Muscle layer of colon (tissue), 2 donors: ENCODE data around the gene GRK4.

ENCODE experiments used
- H3K27ac ChIP-seq: one replicate; pipeline ENCODE4 v1.7.0; 2013; ENCODE audit warnings: low read depth, mild to moderate bottlenecking, low read length, moderate library complexity
- H3K27me3 ChIP-seq, 2 donors: one replicate each; pipeline ENCODE4 v1.7.0; 2013; ENCODE audit warnings: low read length in 2 of 2, mild to moderate bottlenecking in 2 of 2; ENCODE audit not compliant: insufficient read depth in 2 of 2, control insufficient read depth in 1 of 2
- H3K36me3 ChIP-seq: one replicate; pipeline ENCODE4 v1.7.0; 2013; ENCODE audit warnings: mild to moderate bottlenecking, low read length; ENCODE audit not compliant: insufficient read depth
- H3K4me1 ChIP-seq: one replicate; pipeline ENCODE4 v1.7.0; 2013; ENCODE audit warnings: mild to moderate bottlenecking, low read length; ENCODE audit not compliant: insufficient read depth
- H3K4me3 ChIP-seq, 2 donors: one replicate each; pipeline ENCODE4 v1.7.0; 2013; ENCODE audit warnings: low read length in 2 of 2, low read depth in 1 of 2, mild to moderate bottlenecking in 1 of 2, moderate library complexity in 1 of 2
- H3K9ac ChIP-seq: one replicate; pipeline ENCODE4 v1.7.0; 2013; ENCODE audit warnings: low read length
- H3K9me3 ChIP-seq: one replicate; pipeline ENCODE4 v1.7.0; 2013; ENCODE audit warnings: mild to moderate bottlenecking, low read length
- donor health status: abdominal sarcoma.
- donor health status: Adenocarcinoma of cecum.

GRK4 gene

GRCh38 chr4:2938906-2939305 is 24.5 kb upstream of the GRK4 start:
- H3K9ac ChIP-seq = no peak overlapping the region
- no peak overlapping the region for H3K27ac ChIP-seq
- H3K27me3 ChIP-seq = no peaks in the 10 kb centered on the region
- H3K9me3 ChIP-seq = no peaks in the 10 kb centered on the region
- H3K4me1 ChIP-seq = peaks cover 11% of the 10 kb centered on the region
- peaks cover 47% of the 10 kb centered on the region for H3K36me3 ChIP-seq
- H3K4me3 ChIP-seq = no peak overlapping the region

- Histone ChIP-seq H3K4me3 (no peak overlapping the region), H3K27ac (no peak overlapping the region), H3K36me3 (peaks cover 47% of the 10 kb centered on the region), H3K27me3 (no peaks in the 10 kb centered on the region), H3K9ac (no peak overlapping the region), H3K9me3 (no peaks in the 10 kb centered on the region), H3K4me1 (peaks cover 11% of the 10 kb centered on the region)
Observed at GRCh38 chr4:2939383-2940243, 23.8 kb upstream of the GRK4 start.

- H3K4me1 ChIP-seq = peaks cover 8% of the 10 kb centered on the region
- H3K9ac ChIP-seq = no peak overlapping the region
- H3K27ac ChIP-seq = no peak overlapping the region
- H3K36me3 ChIP-seq = peaks cover 56% of the 10 kb centered on the region
- H3K27me3 ChIP-seq = no peaks in the 10 kb centered on the region
- no peak overlapping the region for H3K4me3 ChIP-seq
- no peaks in the 10 kb centered on the region for H3K9me3 ChIP-seq
Observed at GRCh38 chr4:2940267-2941137, 22.9 kb upstream of the GRK4 start.

GRCh38 chr4:2941138-2942036 is 22.0 kb upstream of the GRK4 start:
- Histone ChIP-seq H3K36me3 (peaks cover 61% of the 10 kb centered on the region), H3K27ac (no peak overlapping the region), H3K27me3 (no peaks in the 10 kb centered on the region), H3K9me3 (no peaks in the 10 kb centered on the region), H3K4me1 (no peaks in the 10 kb centered on the region), H3K9ac (no peak overlapping the region), H3K4me3 (no peak overlapping the region)

GRCh38 chr4:2942037-2942531 is 21.3 kb upstream of the GRK4 start:
- H3K4me1 ChIP-seq = no peaks in the 10 kb centered on the region
- H3K9ac ChIP-seq = no peak overlapping the region
- H3K36me3 ChIP-seq = peaks cover 65% of the 10 kb centered on the region
- no peaks in the 10 kb centered on the region for H3K9me3 ChIP-seq
- no peak overlapping the region for H3K4me3 ChIP-seq
- no peaks in the 10 kb centered on the region for H3K27me3 ChIP-seq
- no peak overlapping the region for H3K27ac ChIP-seq

GRCh38 chr4:2942532-2943363 is 20.6 kb upstream of the GRK4 start:
- Histone ChIP-seq H3K27ac (no peak overlapping the region), H3K4me1 (no peaks in the 10 kb centered on the region), H3K27me3 (no peaks in the 10 kb centered on the region), H3K9ac (no peak overlapping the region), H3K36me3 (peaks cover 65% of the 10 kb centered on the region), H3K4me3 (no peak overlapping the region), H3K9me3 (no peaks in the 10 kb centered on the region)

- H3K27me3 ChIP-seq = no peaks in the 10 kb centered on the region
- peaks cover 68% of the 10 kb centered on the region for H3K36me3 ChIP-seq
- no peak overlapping the region for H3K9ac ChIP-seq
- no peak overlapping the region for H3K27ac ChIP-seq
- H3K9me3 ChIP-seq = no peaks in the 10 kb centered on the region
- no peaks in the 10 kb centered on the region for H3K4me1 ChIP-seq
- no peak overlapping the region for H3K4me3 ChIP-seq
Observed at GRCh38 chr4:2943364-2944090, 19.8 kb upstream of the GRK4 start.

GRCh38 chr4:2944091-2944482 is 19.3 kb upstream of the GRK4 start:
- Histone ChIP-seq H3K9ac (no peak overlapping the region), H3K4me3 (no peak overlapping the region), H3K9me3 (no peaks in the 10 kb centered on the region), H3K27ac (no peak overlapping the region), H3K27me3 (no peaks in the 10 kb centered on the region), H3K4me1 (no peaks in the 10 kb centered on the region), H3K36me3 (peaks cover 69% of the 10 kb centered on the region)

- no peaks in the 10 kb centered on the region for H3K27me3 ChIP-seq
Observed at GRCh38 chr4:2944586-2945526, 18.5 kb upstream of the GRK4 start.

More at GRCh38 chr4:2944586-2945526, 18.5 kb upstream of the GRK4 start:
- Histone ChIP-seq H3K4me1 (no peaks in the 10 kb centered on the region), H3K36me3 (peaks cover 69% of the 10 kb centered on the region), H3K27ac (no peak overlapping the region), H3K4me3 (no peak overlapping the region), H3K9ac (no peak overlapping the region), H3K9me3 (no peaks in the 10 kb centered on the region)
